Upper lobe of right lung (tissue), 1 donor: ENCODE results near the gene HIBADH. TPM values are rescaled to one million over a fixed set of nuclear protein-coding genes. Genes with fewer than 3 reads are reported as not detected.

ENCODE experiments used
- ATAC-seq: fragments of 200-7000 bp; cut with Tn5 transposase; one replicate; pipeline ENCODE4 v1.9.1; 2020; ENCODE audit warnings: mild to moderate bottlenecking, moderate library complexity
- DNase-seq: peaks from one replicate; pipeline ENCODE4 v3.0.0-alpha.2; 2020
- H3K27ac ChIP-seq: fragments of 200-600 bp; one replicate; pipeline ENCODE4 v1.8.0; 2022
- H3K27me3 ChIP-seq: fragments of 200-600 bp; one replicate; pipeline ENCODE4 v1.8.0; 2022; ENCODE audit warnings: mild to moderate bottlenecking
- H3K36me3 ChIP-seq: fragments of 200-600 bp; one replicate; pipeline ENCODE4 v1.8.0; 2022
- H3K4me1 ChIP-seq: fragments of 200-600 bp; one replicate; pipeline ENCODE4 v1.8.0; 2022
- H3K4me3 ChIP-seq: fragments of 200-600 bp; one replicate; pipeline ENCODE4 v1.8.0; 2022; ENCODE audit warnings: mild to moderate bottlenecking
- H3K9me3 ChIP-seq: fragments of 200-600 bp; one replicate; pipeline ENCODE4 v1.8.0; 2022
- intact Hi-C: fragments of 100-400 bp; cut with DNase I; formaldehyde crosslinking; loops from one replicate; pipeline ENCODE4 v1.11.0; 2022
- total RNA-seq: library from RNA; stranded (reverse); fragmentation: NEBNext Ultra II Directional; extraction: Animal tissue kit (Norgen Biotek cat#: 25700); gene quantifications from one replicate; pipeline ENCODE4 v1.2.1, GENCODE V29; 2021
- TF ChIP-seq, protein P1 (sequence below): fragments of 200-600 bp; IDR thresholded peaks from one replicate; pipeline ENCODE4 v1.8.0; 2022; ENCODE audit warnings: antibody characterized with exemption
- donor health status: DM: no; HTN: yes; CAD: no; lungs with severe emphysema.

The HIBADH gene
- total RNA-seq, 1 donor from 2014 or later, result 23.7 TPM

GRCh38 chr7:27704422-27705199 lies 41.9 kb upstream of the HIBADH start:
- Histone ChIP-seq H3K9me3 (no peaks in the 10 kb centered on the region), H3K27ac (no peak overlapping the region), H3K36me3 (no peaks in the 10 kb centered on the region), H3K4me3 (no peak overlapping the region), H3K4me1 (no peaks in the 10 kb centered on the region), H3K27me3 (no peaks in the 10 kb centered on the region)
- intact Hi-C loops, result no loop called here
- DNase-seq, result no peak
- TF ChIP-seq, protein P1, sequence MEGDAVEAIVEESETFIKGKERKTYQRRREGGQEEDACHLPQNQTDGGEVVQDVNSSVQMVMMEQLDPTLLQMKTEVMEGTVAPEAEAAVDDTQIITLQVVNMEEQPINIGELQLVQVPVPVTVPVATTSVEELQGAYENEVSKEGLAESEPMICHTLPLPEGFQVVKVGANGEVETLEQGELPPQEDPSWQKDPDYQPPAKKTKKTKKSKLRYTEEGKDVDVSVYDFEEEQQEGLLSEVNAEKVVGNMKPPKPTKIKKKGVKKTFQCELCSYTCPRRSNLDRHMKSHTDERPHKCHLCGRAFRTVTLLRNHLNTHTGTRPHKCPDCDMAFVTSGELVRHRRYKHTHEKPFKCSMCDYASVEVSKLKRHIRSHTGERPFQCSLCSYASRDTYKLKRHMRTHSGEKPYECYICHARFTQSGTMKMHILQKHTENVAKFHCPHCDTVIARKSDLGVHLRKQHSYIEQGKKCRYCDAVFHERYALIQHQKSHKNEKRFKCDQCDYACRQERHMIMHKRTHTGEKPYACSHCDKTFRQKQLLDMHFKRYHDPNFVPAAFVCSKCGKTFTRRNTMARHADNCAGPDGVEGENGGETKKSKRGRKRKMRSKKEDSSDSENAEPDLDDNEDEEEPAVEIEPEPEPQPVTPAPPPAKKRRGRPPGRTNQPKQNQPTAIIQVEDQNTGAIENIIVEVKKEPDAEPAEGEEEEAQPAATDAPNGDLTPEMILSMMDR, result no peak
- ATAC-seq, result peak; percentile 64

- DNase-seq (no peak), ATAC-seq (no peak)
- H3K27ac ChIP-seq, result no peak overlapping the region
- H3K4me1 ChIP-seq, result no peaks in the 10 kb centered on the region
- H3K36me3 ChIP-seq, result no peaks in the 10 kb centered on the region
- TF ChIP-seq, protein P1, result no peak
- no peaks in the 10 kb centered on the region for H3K27me3 ChIP-seq
- H3K9me3 ChIP-seq, result no peaks in the 10 kb centered on the region
- no peak overlapping the region for H3K4me3 ChIP-seq
- intact Hi-C loops, result no loop called here
Observed at GRCh38 chr7:27703181-27703580, 40.5 kb upstream of the HIBADH start.

GRCh38 chr7:27700501-27700900 lies 37.8 kb upstream of the HIBADH start:
- Histone ChIP-seq H3K4me3 (no peak overlapping the region), H3K4me1 (no peaks in the 10 kb centered on the region), H3K36me3 (no peaks in the 10 kb centered on the region), H3K9me3 (no peaks in the 10 kb centered on the region), H3K27ac (no peak overlapping the region), H3K27me3 (no peaks in the 10 kb centered on the region)
- TF ChIP-seq, protein P1, result no peak
- intact Hi-C loops, result no loop called here
- ATAC-seq (no peak), DNase-seq (no peak)

- Histone ChIP-seq H3K36me3 (no peaks in the 10 kb centered on the region), H3K4me1 (no peaks in the 10 kb centered on the region), H3K27me3 (no peaks in the 10 kb centered on the region), H3K4me3 (no peak overlapping the region), H3K27ac (no peak overlapping the region), H3K9me3 (no peaks in the 10 kb centered on the region)
- intact Hi-C loops, result no loop called here
- TF ChIP-seq, protein P1, result no peak
- DNase-seq (no peak), ATAC-seq (no peak)
Observed at GRCh38 chr7:27699751-27700150, 37.1 kb upstream of the HIBADH start.

- Histone ChIP-seq H3K4me3 (no peak overlapping the region), H3K36me3 (no peaks in the 10 kb centered on the region), H3K27ac (peak overlapping the region; percentile 47), H3K9me3 (no peaks in the 10 kb centered on the region), H3K4me1 (no peaks in the 10 kb centered on the region), H3K27me3 (no peaks in the 10 kb centered on the region)
- intact Hi-C loops, result no loop called here
- TF ChIP-seq, protein P1, result no peak
- ATAC-seq (peak; percentile 90), DNase-seq (peak; percentile 71)
Observed at GRCh38 chr7:27697861-27698430, 35.3 kb upstream of the HIBADH start.
